Colonic mucosa (tissue), 4 donors: Measurements from ENCODE around the gene ESYT1. TPM values are rescaled to one million over a fixed set of nuclear protein-coding genes. Genes with fewer than 3 reads are reported as not detected.

Source experiments
- DNase-seq: peaks from one replicate; pipeline ENCODE4 v3.0.0-alpha.2; 2020
- H3K27ac ChIP-seq: fragments of 200-600 bp; one replicate; pipeline ENCODE4 v1.8.0; 2021
- H3K27me3 ChIP-seq: fragments of 200-600 bp; one replicate; pipeline ENCODE4 v1.8.0; 2021
- H3K36me3 ChIP-seq: fragments of 200-600 bp; one replicate; pipeline ENCODE4 v1.8.0; 2021
- H3K4me1 ChIP-seq: fragments of 200-600 bp; one replicate; pipeline ENCODE4 v1.8.0; 2021; ENCODE audit warnings: mild to moderate bottlenecking
- H3K4me3 ChIP-seq: fragments of 200-600 bp; one replicate; pipeline ENCODE4 v1.8.0; 2021
- H3K9ac ChIP-seq, 2 donors: one replicate each; pipeline ENCODE4 v1.7.0; 2013; ENCODE audit warnings: control low read depth in 2 of 2, low read depth in 2 of 2, low read length in 2 of 2
- H3K9me3 ChIP-seq: fragments of 200-600 bp; one replicate; pipeline ENCODE4 v1.8.0; 2021
- intact Hi-C: fragments of 100-400 bp; cut with DNase I; formaldehyde crosslinking; loops from one replicate; pipeline ENCODE4 v1.14.1; 2022
- total RNA-seq, 2 donors: library from RNA; stranded (reverse); fragmentation: NEBNext Ultra II Directional in 1 of 2; extraction: Animal tissue kit (Norgen Biotek cat#: 25700) in 1 of 2; gene quantifications; one replicate each; pipeline ENCODE4 v1.2.1, GENCODE V29; 2021
- TF ChIP-seq, protein P1 (sequence below): fragments of 200-600 bp; IDR thresholded peaks from one replicate; pipeline ENCODE4 v1.8.0; 2022; ENCODE audit warnings: antibody characterized with exemption, mild to moderate bottlenecking
- donor health status: healthy.
- donor health status: DM: no; HTN: no; CAD: no.
- donor health status: DM: no; HTN: no; CAD: no.

Gene ESYT1
- total RNA-seq, 2 donors from 2014 or later: 63.9 to 72.8 TPM

DNA sequence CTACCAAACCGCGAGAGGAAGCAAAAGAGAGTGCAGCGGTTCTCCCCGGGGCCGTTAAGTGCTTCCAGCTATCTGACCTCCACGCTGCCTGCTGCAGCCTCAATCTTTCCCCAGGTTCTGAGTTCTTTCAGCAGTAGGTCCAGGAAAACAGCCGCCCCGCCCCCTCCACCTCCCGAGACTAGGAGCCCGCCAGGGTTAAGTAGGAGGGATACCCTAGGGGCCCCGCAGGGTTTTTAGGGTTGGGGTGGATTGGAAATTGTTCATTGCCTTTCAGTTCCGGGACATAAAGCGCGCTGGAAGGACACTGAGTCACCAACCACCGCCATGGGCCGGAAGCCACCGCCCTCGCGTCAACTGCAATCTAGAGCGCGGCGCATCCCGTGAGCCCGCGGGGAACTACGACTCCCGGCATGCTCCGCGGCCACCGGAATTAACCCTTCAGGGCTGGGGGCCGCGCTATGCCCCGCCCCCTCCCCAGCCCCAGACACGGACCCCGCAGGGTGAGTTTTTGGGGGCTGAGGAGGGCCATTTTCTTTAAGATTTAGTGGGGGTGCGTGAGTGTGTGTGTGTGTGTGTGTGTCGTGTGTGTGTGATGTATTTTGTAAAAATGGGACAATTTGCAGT, 24.2 kb downstream of the ESYT1 start, which contains the start of gene MYL6B:
TSS of gene MYL6B (plus strand) at position 456 of the 624 bp plus-strand sequence. CDS start 1,332 bp downstream, outside the sequence.
- H3K9me3 ChIP-seq: no peaks in the 10 kb centered on the region
- intact Hi-C loops: no loop called here
- peak within 1 kb of the TSS; percentile 98 for H3K27ac ChIP-seq
- no peaks in the 10 kb centered on the region for H3K36me3 ChIP-seq
- TF ChIP-seq, protein P1, sequence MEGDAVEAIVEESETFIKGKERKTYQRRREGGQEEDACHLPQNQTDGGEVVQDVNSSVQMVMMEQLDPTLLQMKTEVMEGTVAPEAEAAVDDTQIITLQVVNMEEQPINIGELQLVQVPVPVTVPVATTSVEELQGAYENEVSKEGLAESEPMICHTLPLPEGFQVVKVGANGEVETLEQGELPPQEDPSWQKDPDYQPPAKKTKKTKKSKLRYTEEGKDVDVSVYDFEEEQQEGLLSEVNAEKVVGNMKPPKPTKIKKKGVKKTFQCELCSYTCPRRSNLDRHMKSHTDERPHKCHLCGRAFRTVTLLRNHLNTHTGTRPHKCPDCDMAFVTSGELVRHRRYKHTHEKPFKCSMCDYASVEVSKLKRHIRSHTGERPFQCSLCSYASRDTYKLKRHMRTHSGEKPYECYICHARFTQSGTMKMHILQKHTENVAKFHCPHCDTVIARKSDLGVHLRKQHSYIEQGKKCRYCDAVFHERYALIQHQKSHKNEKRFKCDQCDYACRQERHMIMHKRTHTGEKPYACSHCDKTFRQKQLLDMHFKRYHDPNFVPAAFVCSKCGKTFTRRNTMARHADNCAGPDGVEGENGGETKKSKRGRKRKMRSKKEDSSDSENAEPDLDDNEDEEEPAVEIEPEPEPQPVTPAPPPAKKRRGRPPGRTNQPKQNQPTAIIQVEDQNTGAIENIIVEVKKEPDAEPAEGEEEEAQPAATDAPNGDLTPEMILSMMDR: no peak
- H3K4me1 ChIP-seq: peaks cover 12% of the 10 kb centered on the region
- DNase-seq: peak; percentile 95
- H3K27me3 ChIP-seq: no peaks in the 10 kb centered on the region
- peak within 1 kb of the TSS; percentile 75 to 92 for H3K9ac ChIP-seq
- peak within 1 kb of the TSS; percentile 42 for H3K4me3 ChIP-seq

DNA sequence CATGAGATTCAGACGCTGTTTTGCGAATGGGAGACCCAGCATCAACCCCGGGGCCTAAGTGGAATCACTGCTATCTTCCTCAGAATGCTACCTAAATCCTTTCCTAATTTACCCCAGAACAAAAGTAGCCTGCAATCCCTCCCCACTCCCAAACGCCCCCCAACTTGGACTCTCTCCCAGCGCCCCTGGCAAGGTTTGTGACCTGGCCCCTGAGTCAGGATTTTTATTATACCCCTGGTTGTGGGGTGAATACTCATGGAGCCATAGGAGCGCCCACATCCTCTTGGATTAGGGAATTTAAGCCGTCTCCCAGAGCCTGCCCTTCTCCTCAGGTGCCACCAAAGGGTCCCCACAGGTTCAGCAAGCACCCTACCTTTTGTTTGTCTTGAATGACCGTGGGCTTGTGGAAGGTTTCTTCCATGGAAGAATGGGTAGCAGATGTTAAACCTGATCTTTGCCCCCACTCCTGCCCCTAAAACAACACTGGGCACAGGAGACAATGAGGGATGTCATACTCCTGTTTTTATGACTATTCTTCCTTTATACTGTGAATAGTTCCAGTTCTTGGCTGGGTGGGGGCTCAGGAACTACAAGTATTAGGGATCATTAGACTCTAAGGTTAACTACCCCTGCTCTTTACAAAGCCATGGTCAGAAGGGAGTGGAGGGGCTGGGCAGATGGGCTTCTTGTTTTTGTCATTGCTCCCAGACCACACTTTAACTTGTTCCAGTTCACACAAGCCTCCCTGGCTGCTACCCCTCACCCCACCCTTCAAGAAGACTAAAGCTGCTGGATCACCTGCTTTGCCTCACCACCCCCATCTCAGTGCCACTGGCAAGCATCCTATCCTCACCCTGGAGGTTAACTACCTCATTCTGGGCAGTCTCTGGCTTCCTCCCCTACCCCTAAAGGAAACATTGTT, 24.9 kb downstream of the ESYT1 start:
- no peak overlapping the region for H3K27ac ChIP-seq
- H3K9me3 ChIP-seq: no peaks in the 10 kb centered on the region
- H3K9ac ChIP-seq: peak overlapping the region; percentile 75 to 92
- TF ChIP-seq, protein P1: no peak
- no peaks in the 10 kb centered on the region for H3K36me3 ChIP-seq
- H3K4me3 ChIP-seq: peak overlapping the region; percentile 42
- DNase-seq: no peak
- H3K4me1 ChIP-seq: peaks cover 12% of the 10 kb centered on the region
- intact Hi-C loops: no loop called here
- H3K27me3 ChIP-seq: no peaks in the 10 kb centered on the region

DNA sequence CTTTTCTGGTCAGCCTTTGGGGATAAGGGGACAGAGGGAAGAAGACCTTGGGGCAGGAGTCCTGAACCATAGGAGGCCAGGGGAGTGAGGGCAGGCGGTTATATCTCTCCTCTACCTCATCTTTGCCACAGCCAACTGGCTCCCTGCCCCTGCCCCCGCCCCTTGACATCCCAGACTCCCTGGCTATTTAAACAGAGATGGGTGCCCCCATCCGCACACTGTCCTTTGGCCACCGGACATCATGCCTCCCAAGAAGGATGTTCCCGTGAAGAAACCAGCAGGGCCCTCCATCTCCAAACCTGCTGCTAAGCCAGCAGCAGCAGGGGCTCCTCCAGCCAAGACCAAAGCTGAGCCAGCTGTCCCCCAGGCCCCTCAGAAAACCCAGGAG, 25.6 kb downstream of the ESYT1 start:
- Histone ChIP-seq H3K4me3 (no peak overlapping the region), H3K36me3 (no peaks in the 10 kb centered on the region), H3K9me3 (no peaks in the 10 kb centered on the region), H3K27ac (no peak overlapping the region), H3K27me3 (no peaks in the 10 kb centered on the region), H3K9ac (no peak overlapping the region), H3K4me1 (peaks cover 12% of the 10 kb centered on the region)
- intact Hi-C loops: no loop called here
- no peak for DNase-seq
- TF ChIP-seq, protein P1: no peak

DNA sequence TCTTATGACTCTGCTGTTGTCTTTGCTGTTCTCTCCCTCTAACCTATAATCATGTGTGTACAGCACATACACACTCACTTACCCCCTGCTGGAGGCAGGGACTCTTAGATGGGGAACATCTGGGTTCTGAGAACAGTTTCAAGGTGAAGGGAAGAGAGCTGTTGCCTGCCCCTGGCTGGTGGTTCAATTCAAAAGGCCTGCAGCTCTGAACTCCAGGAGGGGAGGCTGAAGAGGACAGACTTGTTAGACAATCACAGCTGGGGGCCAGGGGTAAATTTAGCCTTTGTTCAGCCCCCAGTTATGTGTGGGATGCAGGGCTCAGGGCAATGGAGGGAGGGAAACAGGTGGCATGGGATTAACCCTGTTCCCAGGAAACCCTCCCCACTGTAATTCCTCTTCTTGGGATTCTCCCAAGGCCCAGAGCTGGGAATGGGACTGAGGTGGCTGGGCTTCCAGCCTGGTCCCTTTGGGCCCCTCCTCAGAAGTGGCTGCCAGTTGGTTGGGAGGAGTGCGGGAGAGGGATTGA, 26.2 kb downstream of the ESYT1 start:
- no peak overlapping the region for H3K4me3 ChIP-seq
- peaks cover 12% of the 10 kb centered on the region for H3K4me1 ChIP-seq
- no peaks in the 10 kb centered on the region for H3K9me3 ChIP-seq
- H3K27ac ChIP-seq: no peak overlapping the region
- no peaks in the 10 kb centered on the region for H3K36me3 ChIP-seq
- no peak for DNase-seq
- H3K27me3 ChIP-seq: no peaks in the 10 kb centered on the region
- TF ChIP-seq, protein P1: no peak
- intact Hi-C loops: no loop called here
- peak overlapping the region in 1 of 2 donors; percentile 9 for H3K9ac ChIP-seq

DNA sequence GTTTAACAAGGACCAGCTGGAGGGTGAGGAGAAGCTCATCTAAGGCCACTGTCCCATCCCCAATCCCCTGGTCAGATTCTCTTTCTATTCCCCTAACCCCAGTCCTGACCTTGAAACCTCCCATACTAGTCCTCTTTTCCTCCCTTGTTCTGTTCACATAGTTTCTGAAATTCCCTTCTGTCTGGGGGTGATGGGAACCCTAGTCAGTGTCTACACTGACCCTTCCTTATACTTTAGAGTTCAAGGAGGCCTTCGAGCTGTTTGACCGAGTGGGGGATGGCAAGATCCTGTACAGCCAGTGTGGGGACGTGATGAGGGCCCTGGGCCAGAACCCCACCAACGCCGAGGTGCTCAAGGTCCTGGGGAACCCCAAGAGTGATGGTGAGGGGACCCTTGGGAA, 26.8 kb downstream of the ESYT1 start:
- peaks cover 12% of the 10 kb centered on the region for H3K4me1 ChIP-seq

More for the DNA sequence above, 26.8 kb downstream of the ESYT1 start:
- Histone ChIP-seq H3K4me3 (no peak overlapping the region), H3K9ac (no peak overlapping the region), H3K27me3 (no peaks in the 10 kb centered on the region), H3K27ac (no peak overlapping the region), H3K36me3 (no peaks in the 10 kb centered on the region), H3K9me3 (no peaks in the 10 kb centered on the region)
- DNase-seq: no peak
- TF ChIP-seq, protein P1: no peak
- intact Hi-C loops: no loop called here
